Prostate gland (tissue), 2 donors: ENCODE results near the gene ZMYND11. TPM values are rescaled to one million over a fixed set of nuclear protein-coding genes. Genes with fewer than 3 reads are reported as not detected.

Source experiments
- DNase-seq: peaks from one replicate; pipeline ENCODE4 v3.0.0-alpha.2; 2019; ENCODE audit warnings: low spot score
- H3K27ac ChIP-seq, 2 donors: fragments of 200-600 bp; sonication (generic); 2 replicates each; pipeline ENCODE4 v1.5.1; 2017 to 2019
- H3K27me3 ChIP-seq: fragments of 200-600 bp; sonication (generic); replicated peaks from 2 replicates; pipeline ENCODE4 v1.5.1; 2019; ENCODE audit not compliant: insufficient read depth
- H3K36me3 ChIP-seq, 2 donors: fragments of 200-600 bp; sonication (generic); 1 replicate in 1 of 2; 2 replicates in 1 of 2; pipeline versions ENCODE4 v1.5.1 to v1.8.1; 2017 to 2019
- H3K4me1 ChIP-seq: fragments of 200-600 bp; sonication (generic); replicated peaks from 2 replicates; pipeline ENCODE4 v1.5.1; 2019
- H3K4me3 ChIP-seq, 2 donors: fragments of 200-600 bp; sonication (generic); 2 replicates each; pipeline ENCODE4 v1.5.1; 2017 to 2019
- H3K9me3 ChIP-seq: fragments of 200-600 bp; sonication (generic); 2 replicates; pipeline ENCODE4 v1.5.1; 2017
- POLR2A ChIP-seq: fragments of 450-650 bp; IDR thresholded peaks from one replicate; pipeline ENCODE4 v1.6.1; 2016; ENCODE audit warnings: antibody characterized with exemption, mild to moderate bottlenecking
- POLR2AphosphoS5 ChIP-seq: sonication (generic); formaldehyde crosslinking; IDR thresholded peaks from one replicate; pipeline ENCODE4 v1.6.1; 2017; ENCODE audit warnings: antibody characterized with exemption
- whole genome bisulfite sequencing: methylation state at CpG from one replicate; pipeline ENCODE4 v1.1.5; 2018; 5-methylcytosine and 5-hydroxymethylcytosine counted together
- intact Hi-C: fragments of 100-400 bp; cut with DNase I; formaldehyde crosslinking; loops from one replicate; pipeline ENCODE4 v1.14.2; 2022
- total RNA-seq, 2 donors: library from RNA; depleted of rRNA; stranded (reverse); fragments of >200 nt; gene quantifications; one replicate each; pipeline ENCODE4 v1.1.0, GENCODE V29; 2016
- TF ChIP-seq, protein P1 (sequence below), 4 experiments: fragments of 200-600 bp in 2 of 4; fragments of 450-650 bp in 2 of 4; sonication (generic) in 2 of 4; IDR thresholded peaks; 1 replicate in 3 of 4; 2 replicates in 1 of 4; pipeline ENCODE4 v1.5.1; 2016 to 2019; ENCODE audit warnings: antibody characterized with exemption in 4 of 4, mild to moderate bottlenecking in 2 of 4, moderate library complexity in 2 of 4

The ZMYND11 gene
- total RNA-seq, 2 donors from 2014 or later: 66.6 to 78.1 TPM

DNA sequence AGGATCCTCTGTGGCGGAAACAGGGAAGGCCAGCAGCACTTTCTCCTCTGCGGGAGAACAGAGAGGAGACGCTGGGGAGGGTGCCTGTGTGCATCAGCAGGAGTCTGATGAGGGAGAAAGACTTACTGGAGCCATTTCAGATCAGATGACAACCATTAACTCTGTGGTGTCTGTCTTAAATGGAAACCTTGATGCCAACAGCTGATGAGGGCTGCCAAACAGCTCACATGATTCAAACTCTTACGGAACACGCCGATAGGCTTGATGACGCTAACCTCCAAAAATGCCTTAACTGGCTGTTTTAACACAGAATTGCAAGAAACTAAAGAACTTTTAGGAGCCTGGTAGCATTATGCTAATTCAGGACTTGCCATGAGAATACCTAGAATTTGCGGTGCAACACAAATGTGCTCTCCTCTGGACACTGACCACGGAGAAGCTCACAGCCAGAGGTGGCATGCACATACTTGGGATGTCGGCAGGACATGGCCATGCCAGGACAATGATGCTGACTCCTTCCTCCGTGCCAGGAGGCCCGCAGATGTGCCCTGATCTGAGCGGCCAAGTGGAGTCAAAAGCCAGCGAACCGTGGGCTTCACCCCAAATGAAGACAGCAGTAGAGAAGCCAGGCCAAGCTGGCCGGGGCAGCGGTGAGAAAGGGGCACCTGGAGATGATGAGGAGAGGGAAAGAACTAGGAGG is 154.9 kb downstream of the ZMYND11 start:
- DNase-seq: no peak
- H3K36me3 ChIP-seq: no peaks in the 10 kb centered on the region

DNA sequence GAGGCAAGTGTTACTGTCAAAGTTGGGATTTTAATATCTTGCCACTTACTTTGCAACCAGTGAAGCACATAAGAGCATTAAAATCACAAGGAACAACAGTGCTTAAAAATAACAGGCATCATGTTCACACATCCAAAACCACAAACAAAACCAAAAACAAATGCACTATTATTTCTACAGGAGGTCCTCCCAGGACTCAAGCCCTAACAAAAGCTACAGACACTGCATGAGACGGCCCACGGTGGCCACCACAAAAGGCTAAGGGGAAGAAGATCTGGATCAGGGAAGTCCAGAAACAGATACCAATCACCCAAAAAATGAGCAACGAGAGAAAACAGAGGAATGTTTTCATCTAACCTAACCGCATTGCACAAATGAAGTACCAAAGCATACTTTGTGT is 158.4 kb downstream of the ZMYND11 start:
- H3K4me1 ChIP-seq: no peaks in the 10 kb centered on the region
- H3K27ac ChIP-seq: no peak overlapping the region
- H3K36me3 ChIP-seq: no peaks in the 10 kb centered on the region
- no peaks in the 10 kb centered on the region for H3K9me3 ChIP-seq
- intact Hi-C loops: no loop called here
- 77% methylated on average over 4 of the region's 4 CpGs for WGBS
- H3K27me3 ChIP-seq: no peaks in the 10 kb centered on the region
- TF ChIP-seq POLR2A: no peak
- TF ChIP-seq, protein P1, sequence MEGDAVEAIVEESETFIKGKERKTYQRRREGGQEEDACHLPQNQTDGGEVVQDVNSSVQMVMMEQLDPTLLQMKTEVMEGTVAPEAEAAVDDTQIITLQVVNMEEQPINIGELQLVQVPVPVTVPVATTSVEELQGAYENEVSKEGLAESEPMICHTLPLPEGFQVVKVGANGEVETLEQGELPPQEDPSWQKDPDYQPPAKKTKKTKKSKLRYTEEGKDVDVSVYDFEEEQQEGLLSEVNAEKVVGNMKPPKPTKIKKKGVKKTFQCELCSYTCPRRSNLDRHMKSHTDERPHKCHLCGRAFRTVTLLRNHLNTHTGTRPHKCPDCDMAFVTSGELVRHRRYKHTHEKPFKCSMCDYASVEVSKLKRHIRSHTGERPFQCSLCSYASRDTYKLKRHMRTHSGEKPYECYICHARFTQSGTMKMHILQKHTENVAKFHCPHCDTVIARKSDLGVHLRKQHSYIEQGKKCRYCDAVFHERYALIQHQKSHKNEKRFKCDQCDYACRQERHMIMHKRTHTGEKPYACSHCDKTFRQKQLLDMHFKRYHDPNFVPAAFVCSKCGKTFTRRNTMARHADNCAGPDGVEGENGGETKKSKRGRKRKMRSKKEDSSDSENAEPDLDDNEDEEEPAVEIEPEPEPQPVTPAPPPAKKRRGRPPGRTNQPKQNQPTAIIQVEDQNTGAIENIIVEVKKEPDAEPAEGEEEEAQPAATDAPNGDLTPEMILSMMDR (IDR thresholded peaks at IDR 0.05): no peak
- no peak for TF ChIP-seq POLR2AphosphoS5
- no peak for DNase-seq
- H3K4me3 ChIP-seq: no peak overlapping the region

More for the DNA sequence above, 154.9 kb downstream of the ZMYND11 start:
- Histone ChIP-seq H3K9me3 (no peaks in the 10 kb centered on the region), H3K4me1 (no peaks in the 10 kb centered on the region), H3K27ac (no peak overlapping the region), H3K4me3 (no peak overlapping the region), H3K27me3 (no peaks in the 10 kb centered on the region)
- intact Hi-C loops: no loop called here
- 91% methylated on average over 17 of the region's 17 CpGs for WGBS
- TF ChIP-seq, protein P1 (IDR thresholded peaks at IDR 0.05): no peak
- TF ChIP-seq POLR2AphosphoS5 (no peak), POLR2A (no peak)

- H3K4me3 ChIP-seq: no peak overlapping the region
- intact Hi-C loops: no loop called here
- TF ChIP-seq POLR2AphosphoS5 (no peak), POLR2A (no peak)
- TF ChIP-seq, protein P1 (IDR thresholded peaks at IDR 0.05): no peak
- no peaks in the 10 kb centered on the region for H3K27me3 ChIP-seq
- DNase-seq: no peak
- H3K27ac ChIP-seq: no peak overlapping the region
- WGBS: 60% methylated on average over 6 of the region's 6 CpGs
- no peaks in the 10 kb centered on the region for H3K4me1 ChIP-seq
- no peaks in the 10 kb centered on the region for H3K9me3 ChIP-seq
- no peaks in the 10 kb centered on the region for H3K36me3 ChIP-seq
Observed at GRCh38 chr10:297567-297966, 162.3 kb downstream of the ZMYND11 start.

GRCh38 chr10:298033-298432 is 162.8 kb downstream of the ZMYND11 start:
- DNase-seq: no peak
- Histone ChIP-seq H3K27ac (no peak overlapping the region), H3K27me3 (no peaks in the 10 kb centered on the region), H3K9me3 (no peaks in the 10 kb centered on the region), H3K4me3 (no peak overlapping the region), H3K4me1 (no peaks in the 10 kb centered on the region), H3K36me3 (no peaks in the 10 kb centered on the region)
- WGBS: 92% methylated on average over 9 of the region's 9 CpGs
- no peak for TF ChIP-seq POLR2AphosphoS5
- TF ChIP-seq POLR2A: no peak
- TF ChIP-seq, protein P1 (IDR thresholded peaks at IDR 0.05): no peak
- intact Hi-C loops: no loop called here

- no peaks in the 10 kb centered on the region for H3K27me3 ChIP-seq
- intact Hi-C loops: no loop called here
- no peak for TF ChIP-seq POLR2A
- TF ChIP-seq POLR2AphosphoS5: no peak
- TF ChIP-seq, protein P1 (IDR thresholded peaks at IDR 0.05): no peak
- H3K36me3 ChIP-seq: no peaks in the 10 kb centered on the region
- no peak overlapping the region for H3K27ac ChIP-seq
- no peaks in the 10 kb centered on the region for H3K4me1 ChIP-seq
- 95% methylated on average over 2 of the region's 2 CpGs for WGBS
- no peak overlapping the region for H3K4me3 ChIP-seq
- H3K9me3 ChIP-seq: no peaks in the 10 kb centered on the region
- DNase-seq: no peak
Observed at GRCh38 chr10:299512-299911, 164.3 kb downstream of the ZMYND11 start.
